AG10803 (cell line): Measurements from ENCODE around the gene CLEC5A.

Experiments
- DNase-seq: peaks from one replicate; pipeline ENCODE4 v3.0.0; 2010; ENCODE audit warnings: low read depth
- H3K4me3 ChIP-seq: 2 replicates; pipeline ENCODE4 v1.5.1; 2011; ENCODE audit warnings: mild to moderate bottlenecking, low read length, control low read depth
- TF ChIP-seq, protein P1 (sequence below): conservative IDR thresholded peaks from 2 replicates; pipeline ENCODE4 v1.5.1; 2011; ENCODE audit warnings: mild to moderate bottlenecking, low read length, control low read depth, inconsistent platforms

CLEC5A gene

DNA sequence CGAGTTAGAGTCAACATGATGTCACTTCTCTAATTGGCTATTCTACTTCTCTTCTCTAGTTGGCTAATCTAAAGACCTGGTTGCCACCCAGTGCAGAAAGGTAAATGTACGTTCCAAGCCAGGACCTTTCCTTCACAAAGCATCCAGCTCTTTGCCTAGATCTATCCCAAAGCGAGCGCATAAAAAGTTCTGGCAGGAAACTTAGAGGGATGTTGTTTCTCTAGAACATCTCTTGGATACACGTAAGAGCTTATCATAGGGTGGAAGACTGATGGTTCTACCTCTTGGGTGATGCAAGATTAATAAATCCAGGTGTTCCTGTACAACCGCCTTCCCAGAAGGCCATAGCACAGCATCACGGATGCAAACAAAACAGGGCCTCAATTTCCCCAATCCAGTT is 26.9 kb upstream of the CLEC5A start, which contains the start of gene TAS2R38:
Gene TAS2R38, minus strand, starts transcription at position 101 of the 400 bp plus-strand sequence. Its CDS starts 84 bp downstream, at position 17.
- TF ChIP-seq, protein P1, sequence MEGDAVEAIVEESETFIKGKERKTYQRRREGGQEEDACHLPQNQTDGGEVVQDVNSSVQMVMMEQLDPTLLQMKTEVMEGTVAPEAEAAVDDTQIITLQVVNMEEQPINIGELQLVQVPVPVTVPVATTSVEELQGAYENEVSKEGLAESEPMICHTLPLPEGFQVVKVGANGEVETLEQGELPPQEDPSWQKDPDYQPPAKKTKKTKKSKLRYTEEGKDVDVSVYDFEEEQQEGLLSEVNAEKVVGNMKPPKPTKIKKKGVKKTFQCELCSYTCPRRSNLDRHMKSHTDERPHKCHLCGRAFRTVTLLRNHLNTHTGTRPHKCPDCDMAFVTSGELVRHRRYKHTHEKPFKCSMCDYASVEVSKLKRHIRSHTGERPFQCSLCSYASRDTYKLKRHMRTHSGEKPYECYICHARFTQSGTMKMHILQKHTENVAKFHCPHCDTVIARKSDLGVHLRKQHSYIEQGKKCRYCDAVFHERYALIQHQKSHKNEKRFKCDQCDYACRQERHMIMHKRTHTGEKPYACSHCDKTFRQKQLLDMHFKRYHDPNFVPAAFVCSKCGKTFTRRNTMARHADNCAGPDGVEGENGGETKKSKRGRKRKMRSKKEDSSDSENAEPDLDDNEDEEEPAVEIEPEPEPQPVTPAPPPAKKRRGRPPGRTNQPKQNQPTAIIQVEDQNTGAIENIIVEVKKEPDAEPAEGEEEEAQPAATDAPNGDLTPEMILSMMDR, result no peak
- H3K4me3 ChIP-seq, result no peak within 1 kb of the TSS
- DNase-seq, result no peak

DNA sequence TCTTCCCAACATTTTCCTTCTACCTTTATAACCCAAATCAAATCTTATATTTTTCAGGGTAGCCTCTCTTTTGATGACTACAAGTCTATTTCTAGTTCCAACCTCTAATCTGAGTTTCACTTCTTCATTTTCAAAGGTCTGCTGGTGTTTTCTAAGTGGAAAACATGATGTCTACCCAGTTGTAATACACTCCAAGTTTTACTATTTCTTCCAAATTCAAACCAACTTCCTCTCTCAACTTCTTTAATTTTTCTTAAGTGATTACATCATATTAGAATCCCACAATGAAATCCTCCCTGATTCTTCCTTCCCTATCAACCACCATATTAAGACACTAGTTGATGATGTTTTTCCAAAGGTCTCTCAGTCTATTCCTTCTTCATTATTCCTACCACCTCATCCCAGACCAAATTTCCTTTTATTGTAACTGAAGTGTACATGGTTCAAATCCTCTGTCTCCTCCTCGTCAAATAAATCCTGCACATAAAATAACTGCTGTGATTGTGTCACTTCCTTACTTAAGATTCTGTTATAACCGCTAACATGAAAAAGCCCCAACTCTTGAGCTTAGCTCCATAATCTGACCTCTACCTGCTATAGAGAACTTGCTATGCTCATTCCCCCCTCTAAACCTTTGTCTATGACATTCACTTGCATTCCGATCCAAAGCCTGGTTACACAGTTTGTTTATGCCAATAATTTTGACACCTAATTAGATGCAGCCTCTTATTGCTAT is 14.1 kb upstream of the CLEC5A start:
- no peak for DNase-seq
- no peak overlapping the region for H3K4me3 ChIP-seq
- TF ChIP-seq, protein P1, result no peak

DNA sequence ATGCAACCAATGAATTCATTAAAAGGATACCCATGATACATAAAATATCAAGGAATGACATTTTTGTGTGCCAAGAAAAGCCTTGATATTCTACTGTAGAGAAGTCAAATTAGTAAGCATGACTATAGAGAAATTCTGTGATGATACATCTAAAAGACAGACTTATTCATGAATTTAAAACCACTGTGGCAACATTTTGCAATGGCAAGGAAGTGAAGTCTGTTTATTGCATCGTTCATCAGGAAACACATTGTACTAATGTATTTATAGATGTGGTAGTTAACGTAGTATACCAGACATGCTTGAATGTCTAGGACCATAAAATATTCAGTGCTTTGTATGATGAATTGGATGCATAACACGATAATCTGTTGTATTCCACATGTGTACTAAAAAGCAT is 9.3 kb upstream of the CLEC5A start:
- no peak overlapping the region for H3K4me3 ChIP-seq
- DNase-seq, result no peak
- TF ChIP-seq, protein P1, result no peak

DNA sequence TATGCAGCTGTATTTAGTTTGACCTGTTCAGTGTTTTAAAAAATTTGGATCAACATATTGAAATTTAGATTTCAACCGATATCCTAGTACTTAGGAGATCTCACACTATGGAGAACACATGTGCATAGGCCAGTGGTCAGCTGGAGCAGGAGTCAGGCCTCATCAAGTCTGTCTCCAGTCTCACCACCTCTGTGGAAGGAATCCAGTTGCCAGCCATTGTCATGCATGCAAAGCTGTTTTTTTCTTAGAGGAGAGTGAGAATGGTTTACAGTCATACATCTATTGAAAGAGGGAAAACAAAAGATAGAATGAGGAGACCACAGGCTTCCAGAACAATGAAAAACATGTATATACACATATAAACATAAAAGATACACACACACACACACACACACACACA is 7.6 kb upstream of the CLEC5A start:
- no peak for DNase-seq
- TF ChIP-seq, protein P1, result no peak
- no peak overlapping the region for H3K4me3 ChIP-seq

DNA sequence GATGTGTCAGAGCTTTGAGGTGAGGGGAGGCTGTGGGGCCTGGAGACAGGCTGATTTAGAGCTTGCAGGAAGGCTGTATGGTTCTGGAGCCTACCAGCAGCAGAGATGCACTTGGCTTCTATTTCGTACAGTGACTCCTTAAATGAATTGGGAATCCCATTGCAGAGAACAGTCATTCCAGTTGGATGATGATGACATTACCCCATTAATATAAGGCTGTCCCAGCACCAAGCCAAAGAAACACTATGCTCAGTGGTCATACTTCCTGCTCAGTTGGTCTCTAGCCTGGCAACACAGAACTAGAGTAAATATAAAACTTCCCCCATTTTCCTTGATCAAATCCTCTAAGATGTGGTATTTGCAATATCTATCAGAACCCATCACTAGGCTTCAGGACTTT is 5.7 kb upstream of the CLEC5A start:
- no peak overlapping the region for H3K4me3 ChIP-seq
- no peak for DNase-seq
- TF ChIP-seq, protein P1, result no peak

DNA sequence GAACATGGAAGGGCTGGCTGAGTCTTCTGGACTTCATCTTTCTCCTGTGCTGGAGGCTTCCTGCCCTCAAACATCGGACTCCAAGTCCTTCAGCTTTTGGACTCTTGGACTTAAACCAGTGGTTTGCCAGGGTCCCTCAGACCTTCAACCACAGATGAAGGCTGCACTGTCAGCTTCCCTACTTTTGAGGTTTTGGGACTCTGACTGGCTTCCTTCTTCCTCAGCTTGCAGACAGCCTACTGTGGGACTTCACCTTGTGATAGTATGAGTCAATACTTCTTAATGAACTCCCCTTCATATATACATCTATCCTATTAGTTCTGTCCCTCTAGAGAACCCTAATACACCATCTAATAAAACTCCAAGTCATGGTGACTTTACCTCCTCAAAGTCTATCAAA is 4.0 kb upstream of the CLEC5A start:
- H3K4me3 ChIP-seq, result no peak overlapping the region
- TF ChIP-seq, protein P1, result no peak
- no peak for DNase-seq

DNA sequence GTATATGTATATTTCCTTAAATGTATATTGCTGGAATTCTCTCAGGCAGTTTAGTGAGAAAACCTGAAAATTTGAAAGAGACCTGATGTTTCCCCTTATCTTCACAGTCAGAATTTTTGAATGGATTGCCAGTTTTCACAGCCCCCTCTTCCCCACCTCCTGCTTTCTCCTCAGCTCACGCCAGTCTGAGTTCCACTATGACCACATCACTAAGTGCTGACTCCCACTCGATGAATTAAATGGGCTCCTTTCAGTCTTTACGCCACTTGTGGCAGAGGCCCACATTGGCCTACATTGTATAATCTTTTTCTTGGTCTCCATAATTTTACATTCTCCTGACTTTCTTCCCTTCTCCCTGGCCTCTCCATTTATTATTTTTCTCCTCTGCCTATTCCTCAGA is 3.1 kb upstream of the CLEC5A start:
- H3K4me3 ChIP-seq, result no peak overlapping the region
- no peak for DNase-seq
- TF ChIP-seq, protein P1, result no peak
